Ascending aorta (tissue), 2 donors: Measurements from ENCODE around the gene FAM135A. TPM values are rescaled to one million over a fixed set of nuclear protein-coding genes. Genes with fewer than 3 reads are reported as not detected.
"Not testable (repeated sequence)": the region's sequence is repeated elsewhere in the genome, so short reads cannot be mapped to it uniquely, and the experiment has no call there.

Experiments
- DNase-seq, 2 donors: peaks; one replicate each; pipeline ENCODE4 v3.0.0-alpha.2; 2019; ENCODE audit warnings: low spot score in 2 of 2
- H3K27ac ChIP-seq, 2 donors: fragments of 200-600 bp; sonication (generic); one replicate each; pipeline ENCODE4 v1.5.1; 2016 to 2017; ENCODE audit warnings: mild to moderate bottlenecking in 1 of 2
- H3K27me3 ChIP-seq: fragments of 200-600 bp; sonication (generic); one replicate; pipeline ENCODE4 v1.5.1; 2017
- H3K36me3 ChIP-seq, 2 donors: fragments of 200-600 bp; sonication (generic); one replicate each; pipeline ENCODE4 v1.5.1; 2016
- H3K4me1 ChIP-seq, 2 donors: fragments of 200-600 bp; sonication (generic); one replicate each; pipeline ENCODE4 v1.5.1; 2016 to 2017; ENCODE audit warnings: mild to moderate bottlenecking in 1 of 2
- H3K4me3 ChIP-seq, 2 donors: fragments of 200-600 bp; sonication (generic); one replicate each; pipeline ENCODE4 v1.5.1; 2016 to 2017; ENCODE audit warnings: mild to moderate bottlenecking in 1 of 2
- H3K9me3 ChIP-seq, 2 donors: fragments of 200-600 bp; sonication (generic); one replicate each; pipeline ENCODE4 v1.5.1; 2016
- CTCF ChIP-seq, 3 experiments: fragments of 200-600 bp in 2 of 3; fragments of 450-650 bp in 1 of 3; sonication (generic) in 2 of 3; IDR thresholded peaks; one replicate each; pipeline ENCODE4 v1.5.1; 2016 to 2019; ENCODE audit warnings: antibody characterized with exemption in 3 of 3, mild to moderate bottlenecking in 1 of 3, moderate library complexity in 1 of 3
- intact Hi-C: fragments of 100-400 bp; cut with DNase I; formaldehyde crosslinking; loops from one replicate; pipeline ENCODE4 v1.15.1; 2023
- total RNA-seq: library from RNA; depleted of rRNA; stranded (reverse); fragments of >200 nt; gene quantifications from one replicate; pipeline ENCODE4 v1.1.0, GENCODE V29; 2016

The FAM135A gene
- total RNA-seq, 1 donor from 2014 or later = 10.7 TPM

- intact Hi-C loops = no loop called here
- no peak overlapping the region for H3K27ac ChIP-seq
Measured at GRCh38 chr6:70456735-70457134, 43.4 kb downstream of the FAM135A start.

GRCh38 chr6:70459235-70459634 is 45.9 kb downstream of the FAM135A start:
- intact Hi-C loops = no loop called here
- Histone ChIP-seq H3K36me3 (peaks cover 0 to 2% of the 10 kb centered on the region in 2 donors), H3K4me1 (no peaks in the 10 kb centered on the region), H3K4me3 (no peak overlapping the region), H3K27ac (no peak overlapping the region), H3K27me3 (no peaks in the 10 kb centered on the region), H3K9me3 (no peaks in the 10 kb centered on the region)
- no peak for DNase-seq
- TF ChIP-seq CTCF (IDR thresholded peaks at IDR 0.05) = no peak

More at GRCh38 chr6:70456735-70457134, 43.4 kb downstream of the FAM135A start:
- H3K27me3 ChIP-seq = no peaks in the 10 kb centered on the region
- no peak for DNase-seq
- H3K4me1 ChIP-seq = no peaks in the 10 kb centered on the region
- no peak overlapping the region for H3K4me3 ChIP-seq
- no peak for TF ChIP-seq CTCF (IDR thresholded peaks at IDR 0.05)
- peaks cover 0 to 10% of the 10 kb centered on the region in 2 donors for H3K36me3 ChIP-seq
- H3K9me3 ChIP-seq = no peaks in the 10 kb centered on the region

GRCh38 chr6:70459699-70460098 is 46.4 kb downstream of the FAM135A start:
- H3K9me3 ChIP-seq, H3K4me1 ChIP-seq, H3K4me3 ChIP-seq, DNase-seq, intact Hi-C loops, H3K27ac ChIP-seq, H3K27me3 ChIP-seq, H3K36me3 ChIP-seq: not testable (repeated sequence)

- DNase-seq = no peak
- H3K9me3 ChIP-seq = no peaks in the 10 kb centered on the region
- no peak for TF ChIP-seq CTCF (IDR thresholded peaks at IDR 0.05)
- no peak overlapping the region for H3K4me3 ChIP-seq
- intact Hi-C loops = no loop called here
- peaks cover 5 to 11% of the 10 kb centered on the region in 2 donors for H3K36me3 ChIP-seq
- H3K4me1 ChIP-seq = no peaks in the 10 kb centered on the region
- H3K27ac ChIP-seq = no peak overlapping the region
- H3K27me3 ChIP-seq = no peaks in the 10 kb centered on the region
Measured at GRCh38 chr6:70470016-70470415, 56.7 kb downstream of the FAM135A start.

GRCh38 chr6:70470510-70470909 is 57.2 kb downstream of the FAM135A start:
- H3K4me1 ChIP-seq, DNase-seq, H3K27ac ChIP-seq, H3K9me3 ChIP-seq, H3K4me3 ChIP-seq, intact Hi-C loops, H3K27me3 ChIP-seq: not testable (repeated sequence)
- H3K36me3 ChIP-seq = peaks cover 5 to 11% of the 10 kb centered on the region in 2 donors

GRCh38 chr6:70474751-70475150 is 61.4 kb downstream of the FAM135A start:
- H3K9me3 ChIP-seq = no peaks in the 10 kb centered on the region
- peaks cover 12 to 28% of the 10 kb centered on the region in 2 donors for H3K36me3 ChIP-seq
- TF ChIP-seq CTCF (IDR thresholded peaks at IDR 0.05) = no peak
- H3K4me1 ChIP-seq = no peaks in the 10 kb centered on the region
- H3K27me3 ChIP-seq = no peaks in the 10 kb centered on the region
- intact Hi-C loops = no loop called here
- H3K4me3 ChIP-seq = no peak overlapping the region
- no peak for DNase-seq
- no peak overlapping the region for H3K27ac ChIP-seq

GRCh38 chr6:70479236-70479635 is 65.9 kb downstream of the FAM135A start:
- Histone ChIP-seq H3K36me3 (peaks cover 9 to 28% of the 10 kb centered on the region in 2 donors), H3K27ac (no peak overlapping the region), H3K27me3 (no peaks in the 10 kb centered on the region), H3K4me3 (no peak overlapping the region), H3K4me1 (no peaks in the 10 kb centered on the region), H3K9me3 (no peaks in the 10 kb centered on the region)
- no peak for TF ChIP-seq CTCF (IDR thresholded peaks at IDR 0.05)
- no peak for DNase-seq
- intact Hi-C loops = no loop called here

- H3K4me1 ChIP-seq, intact Hi-C loops, H3K4me3 ChIP-seq, H3K9me3 ChIP-seq, H3K27ac ChIP-seq, DNase-seq, H3K27me3 ChIP-seq: not testable (repeated sequence)
- H3K36me3 ChIP-seq = peaks cover 2 to 15% of the 10 kb centered on the region in 2 donors
Measured at GRCh38 chr6:70486638-70487037, 73.3 kb downstream of the FAM135A start.
